Upper lobe of right lung (tissue), 1 donor: ENCODE data around the gene PHAF1. TPM values are rescaled to one million over a fixed set of nuclear protein-coding genes. Genes with fewer than 3 reads are reported as not detected.

Experiments used
- ATAC-seq: fragments of 200-7000 bp; cut with Tn5 transposase; one replicate; pipeline ENCODE4 v1.9.1; 2020; ENCODE audit warnings: mild to moderate bottlenecking, moderate library complexity
- DNase-seq: peaks from one replicate; pipeline ENCODE4 v3.0.0-alpha.2; 2020
- H3K27ac ChIP-seq: fragments of 200-600 bp; one replicate; pipeline ENCODE4 v1.8.0; 2022
- H3K27me3 ChIP-seq: fragments of 200-600 bp; one replicate; pipeline ENCODE4 v1.8.0; 2022; ENCODE audit warnings: mild to moderate bottlenecking
- H3K36me3 ChIP-seq: fragments of 200-600 bp; one replicate; pipeline ENCODE4 v1.8.0; 2022
- H3K4me1 ChIP-seq: fragments of 200-600 bp; one replicate; pipeline ENCODE4 v1.8.0; 2022
- H3K4me3 ChIP-seq: fragments of 200-600 bp; one replicate; pipeline ENCODE4 v1.8.0; 2022; ENCODE audit warnings: mild to moderate bottlenecking
- H3K9me3 ChIP-seq: fragments of 200-600 bp; one replicate; pipeline ENCODE4 v1.8.0; 2022
- intact Hi-C: fragments of 100-400 bp; cut with DNase I; formaldehyde crosslinking; loops from one replicate; pipeline ENCODE4 v1.11.0; 2022
- total RNA-seq: library from RNA; stranded (reverse); fragmentation: NEBNext Ultra II Directional; extraction: Animal tissue kit (Norgen Biotek cat#: 25700); gene quantifications from one replicate; pipeline ENCODE4 v1.2.1, GENCODE V29; 2021
- TF ChIP-seq, protein P1 (sequence below): fragments of 200-600 bp; IDR thresholded peaks from one replicate; pipeline ENCODE4 v1.8.0; 2022; ENCODE audit warnings: antibody characterized with exemption
- donor health status: DM: no; HTN: yes; CAD: no; lungs with severe emphysema.

PHAF1 gene
- total RNA-seq, 1 donor from 2014 or later = 16.4 TPM

DNA sequence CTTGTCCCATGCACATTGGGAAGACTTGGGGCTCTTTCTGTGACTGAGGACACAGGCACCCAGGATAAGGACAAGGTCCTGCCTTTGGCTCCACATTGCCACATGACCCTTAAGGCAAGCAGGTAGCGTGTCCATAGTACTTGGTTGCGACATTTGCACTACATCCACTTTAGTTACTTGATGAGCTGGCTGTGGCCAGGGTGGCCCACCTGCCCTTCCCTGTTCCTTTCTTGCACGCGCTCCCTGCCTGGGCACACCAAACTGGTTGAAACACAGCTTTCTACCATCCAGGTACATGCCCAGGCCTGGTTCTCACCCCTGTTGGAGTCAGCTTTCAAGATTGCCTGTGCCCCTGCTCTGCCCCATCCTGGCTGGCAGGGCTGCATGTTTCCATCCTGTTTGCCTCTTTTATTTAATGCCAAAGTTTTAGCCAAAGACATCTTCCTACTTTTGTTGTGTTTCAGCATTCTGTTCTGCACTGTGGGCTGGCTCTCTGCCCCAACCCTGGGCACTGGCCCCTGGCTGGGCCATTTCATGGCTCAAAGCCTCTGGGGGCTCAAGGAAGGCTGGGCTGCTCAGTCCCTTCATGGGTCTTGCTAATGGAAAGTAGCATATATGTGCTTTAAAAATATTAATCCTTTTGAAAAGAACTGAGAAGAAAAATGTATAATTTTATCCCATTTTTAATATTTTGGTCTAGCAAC, 37.8 kb downstream of the PHAF1 start:
- TF ChIP-seq, protein P1, sequence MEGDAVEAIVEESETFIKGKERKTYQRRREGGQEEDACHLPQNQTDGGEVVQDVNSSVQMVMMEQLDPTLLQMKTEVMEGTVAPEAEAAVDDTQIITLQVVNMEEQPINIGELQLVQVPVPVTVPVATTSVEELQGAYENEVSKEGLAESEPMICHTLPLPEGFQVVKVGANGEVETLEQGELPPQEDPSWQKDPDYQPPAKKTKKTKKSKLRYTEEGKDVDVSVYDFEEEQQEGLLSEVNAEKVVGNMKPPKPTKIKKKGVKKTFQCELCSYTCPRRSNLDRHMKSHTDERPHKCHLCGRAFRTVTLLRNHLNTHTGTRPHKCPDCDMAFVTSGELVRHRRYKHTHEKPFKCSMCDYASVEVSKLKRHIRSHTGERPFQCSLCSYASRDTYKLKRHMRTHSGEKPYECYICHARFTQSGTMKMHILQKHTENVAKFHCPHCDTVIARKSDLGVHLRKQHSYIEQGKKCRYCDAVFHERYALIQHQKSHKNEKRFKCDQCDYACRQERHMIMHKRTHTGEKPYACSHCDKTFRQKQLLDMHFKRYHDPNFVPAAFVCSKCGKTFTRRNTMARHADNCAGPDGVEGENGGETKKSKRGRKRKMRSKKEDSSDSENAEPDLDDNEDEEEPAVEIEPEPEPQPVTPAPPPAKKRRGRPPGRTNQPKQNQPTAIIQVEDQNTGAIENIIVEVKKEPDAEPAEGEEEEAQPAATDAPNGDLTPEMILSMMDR = no peak
- ATAC-seq (no peak), DNase-seq (no peak)
- H3K9me3 ChIP-seq = no peaks in the 10 kb centered on the region
- peaks cover 7% of the 10 kb centered on the region for H3K4me1 ChIP-seq
- peaks cover 59% of the 10 kb centered on the region for H3K36me3 ChIP-seq
- H3K27ac ChIP-seq = no peak overlapping the region
- H3K4me3 ChIP-seq = no peak overlapping the region
- intact Hi-C loops = no loop called here
- H3K27me3 ChIP-seq = no peaks in the 10 kb centered on the region

DNA sequence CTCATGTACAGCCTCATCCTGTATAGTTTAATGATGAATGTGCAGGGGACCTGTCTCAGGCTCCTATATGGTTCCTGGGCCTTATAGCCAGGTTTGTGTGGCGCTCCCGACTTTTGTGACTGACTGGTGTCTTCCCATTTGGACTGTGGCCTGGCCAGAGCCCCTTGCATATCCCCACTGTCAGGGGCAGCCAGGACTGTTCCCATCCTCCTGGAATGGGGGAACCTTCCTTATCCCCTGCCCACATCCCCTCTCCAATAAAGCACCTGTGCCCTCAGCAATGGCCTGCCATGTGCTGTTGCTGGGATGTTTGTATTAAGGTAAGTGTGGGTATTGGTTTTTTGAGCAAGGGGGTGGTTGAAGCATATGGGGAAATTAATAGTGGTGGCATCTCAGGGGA, 38.5 kb downstream of the PHAF1 start:
- no peak overlapping the region for H3K27ac ChIP-seq
- TF ChIP-seq, protein P1 = no peak
- H3K9me3 ChIP-seq = no peaks in the 10 kb centered on the region
- peaks cover 53% of the 10 kb centered on the region for H3K36me3 ChIP-seq
- no peak for ATAC-seq
- intact Hi-C loops = no loop called here
- no peak for DNase-seq
- H3K27me3 ChIP-seq = no peaks in the 10 kb centered on the region
- H3K4me1 ChIP-seq = peaks cover 7% of the 10 kb centered on the region
- no peak overlapping the region for H3K4me3 ChIP-seq

DNA sequence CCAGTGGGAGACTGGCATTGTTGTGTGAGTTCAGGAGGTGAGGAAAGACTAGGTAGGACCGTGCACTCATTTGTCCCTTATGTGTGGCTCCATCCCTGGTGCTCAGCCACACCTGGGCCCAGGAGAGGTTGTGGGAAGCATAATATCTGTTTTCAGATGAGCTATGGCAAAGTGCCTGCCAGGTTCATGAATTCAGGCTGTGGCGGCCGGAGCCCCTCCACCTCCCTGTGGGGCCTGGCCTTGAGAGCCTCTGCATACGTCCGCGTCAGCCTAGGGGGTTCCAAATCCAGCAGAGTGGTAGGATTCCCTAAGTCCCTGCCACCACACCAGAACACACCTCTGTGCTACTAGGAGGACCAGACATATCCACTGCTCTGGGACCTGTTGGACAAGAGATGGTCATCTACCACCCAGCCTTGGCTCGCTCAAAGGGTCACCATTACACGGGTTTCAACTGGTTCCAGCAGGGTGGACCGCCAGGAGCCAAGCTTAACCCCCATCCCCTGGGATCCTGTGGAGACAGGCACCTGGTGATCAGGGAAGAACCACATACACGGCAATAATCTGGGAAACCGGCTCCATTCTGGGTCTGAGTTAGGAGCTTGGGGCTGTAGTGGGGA, 39.0 kb downstream of the PHAF1 start:
- TF ChIP-seq, protein P1 = no peak
- DNase-seq (no peak), ATAC-seq (no peak)
- H3K9me3 ChIP-seq = no peaks in the 10 kb centered on the region
- no peaks in the 10 kb centered on the region for H3K27me3 ChIP-seq
- intact Hi-C loops = no loop called here
- no peak overlapping the region for H3K4me3 ChIP-seq
- peaks cover 47% of the 10 kb centered on the region for H3K36me3 ChIP-seq
- peaks cover 7% of the 10 kb centered on the region for H3K4me1 ChIP-seq
- H3K27ac ChIP-seq = no peak overlapping the region

DNA sequence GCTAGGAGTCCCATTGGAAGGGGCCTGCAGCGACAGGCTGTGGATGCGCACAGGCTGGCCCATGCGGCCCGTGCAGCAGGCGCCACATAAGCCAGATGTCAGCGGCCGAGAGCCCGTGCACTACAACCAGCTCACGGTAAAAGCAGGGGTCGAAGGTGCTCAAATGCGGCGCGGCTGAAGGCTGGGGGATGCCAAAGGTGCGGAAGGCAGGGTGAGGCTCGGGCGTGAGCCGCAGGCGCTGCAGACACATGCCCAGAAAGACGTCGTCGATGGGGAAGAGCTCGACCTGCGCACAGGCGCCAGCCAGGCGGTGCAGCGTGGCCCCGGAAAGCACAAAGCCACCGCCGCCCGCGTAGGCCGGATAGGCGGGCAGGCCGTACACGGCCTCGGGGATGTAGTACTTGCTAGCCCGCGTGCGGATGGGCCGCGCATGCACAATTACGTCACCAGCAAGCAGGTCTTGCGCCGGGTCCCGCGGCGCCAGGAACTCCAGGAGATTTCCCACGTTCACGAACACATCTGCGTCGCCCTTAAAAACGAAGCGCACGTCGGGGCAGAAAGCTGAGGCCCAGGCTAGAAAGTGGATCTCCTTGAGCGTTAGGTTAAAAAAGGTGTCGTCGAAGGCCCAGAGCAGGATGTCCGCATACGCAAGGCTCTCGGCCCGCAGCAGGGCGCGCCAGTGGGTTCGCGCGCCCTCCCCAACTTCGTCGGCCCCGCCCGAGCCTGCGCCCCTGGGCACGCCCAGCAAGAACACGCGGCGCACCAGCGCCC, 39.7 kb downstream of the PHAF1 start:
- Histone ChIP-seq H3K36me3 (peaks cover 41% of the 10 kb centered on the region), H3K4me3 (peak overlapping the region; percentile 75), H3K27me3 (no peaks in the 10 kb centered on the region), H3K27ac (no peak overlapping the region), H3K4me1 (peaks cover 7% of the 10 kb centered on the region), H3K9me3 (no peaks in the 10 kb centered on the region)
- TF ChIP-seq, protein P1 = no peak
- ATAC-seq = no peak
- intact Hi-C loops = loop anchor here (10.0 kb wide), 1 partner anchor 175 kb away; no protein-coding TSS in a partner anchor
- DNase-seq = no peak

DNA sequence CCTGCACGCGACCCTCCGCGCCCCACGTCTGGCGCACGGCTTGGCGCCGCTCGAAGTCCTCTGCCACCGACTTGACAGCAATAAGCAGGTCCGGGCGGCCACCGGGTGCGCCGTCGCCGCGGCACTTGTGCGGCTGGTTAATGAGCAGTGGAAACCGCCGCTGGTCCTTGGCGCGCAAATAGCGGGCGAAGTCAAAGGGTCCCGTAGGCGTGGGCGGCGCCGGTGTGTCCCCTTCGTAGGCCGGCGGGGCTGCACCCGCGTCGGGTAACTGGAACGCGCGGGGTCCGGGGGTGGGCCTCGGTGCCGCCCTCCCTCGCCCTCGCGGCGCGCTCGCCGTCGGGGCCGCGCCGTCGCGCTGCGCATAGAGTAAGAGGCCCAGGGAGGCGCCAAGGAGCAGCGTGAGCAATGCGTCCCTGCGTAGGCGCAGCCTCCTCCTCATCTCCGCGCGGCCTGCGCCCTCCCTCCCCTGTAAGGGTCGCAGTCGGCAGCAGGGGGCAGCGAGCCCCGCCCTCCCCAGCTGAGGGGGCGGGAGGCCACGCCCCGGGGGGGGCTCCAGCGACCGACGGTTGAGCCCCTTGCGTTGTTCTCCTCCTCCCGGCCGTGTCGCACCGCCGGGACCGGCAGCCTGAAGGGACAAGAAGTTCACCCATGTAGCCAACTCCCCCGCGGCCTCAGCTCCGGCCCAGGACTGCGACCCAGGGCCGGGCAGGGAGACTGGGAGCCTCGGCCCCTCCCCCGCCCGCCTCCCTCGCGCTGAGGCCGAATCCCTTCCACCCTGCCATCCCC, 40.5 kb downstream of the PHAF1 start:
- Histone ChIP-seq H3K36me3 (peaks cover 33% of the 10 kb centered on the region), H3K4me3 (peak overlapping the region; percentile 75), H3K9me3 (no peaks in the 10 kb centered on the region), H3K27ac (peak overlapping the region; percentile 83), H3K27me3 (no peaks in the 10 kb centered on the region), H3K4me1 (peaks cover 7% of the 10 kb centered on the region)
- intact Hi-C loops = loop anchor here (10.0 kb wide), 1 partner anchor 175 kb away; no protein-coding TSS in a partner anchor
- TF ChIP-seq, protein P1 = peak; percentile 5
- DNase-seq (peak; percentile 82), ATAC-seq (peak; percentile 70)
